ENCODE measurements around the gene WDR36. TPM values are rescaled to one million over a fixed set of nuclear protein-coding genes. Genes with fewer than 3 reads are reported as not detected.

The WDR36 gene
- total and polyA plus RNA-seq, 2 of the 13 experiments (the other 11 are each of a cell fraction or from before 2014, with no cell fraction given): 18.2 to 40.6 TPM

DNA sequence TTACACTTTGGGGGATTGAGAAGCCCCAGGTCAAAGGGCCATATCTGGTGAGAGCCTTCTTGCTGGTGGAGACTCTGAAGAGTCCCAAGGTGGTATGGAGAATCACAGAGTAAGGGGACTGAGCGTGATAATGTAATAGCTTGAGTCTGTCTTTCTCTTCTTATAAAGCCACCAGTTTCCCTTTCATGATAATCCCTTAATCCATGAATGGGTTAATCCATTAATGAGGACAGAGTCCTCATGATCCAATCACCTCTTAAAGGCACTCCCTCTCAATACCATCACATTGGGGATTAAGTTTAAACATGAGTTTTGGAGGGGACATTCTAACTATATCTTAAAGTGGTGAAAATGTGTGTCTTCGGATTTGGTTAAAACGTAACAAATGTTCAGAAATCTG is 21.5 kb downstream of the WDR36 start (continued):
- TF ChIP-seq, protein P1, sequence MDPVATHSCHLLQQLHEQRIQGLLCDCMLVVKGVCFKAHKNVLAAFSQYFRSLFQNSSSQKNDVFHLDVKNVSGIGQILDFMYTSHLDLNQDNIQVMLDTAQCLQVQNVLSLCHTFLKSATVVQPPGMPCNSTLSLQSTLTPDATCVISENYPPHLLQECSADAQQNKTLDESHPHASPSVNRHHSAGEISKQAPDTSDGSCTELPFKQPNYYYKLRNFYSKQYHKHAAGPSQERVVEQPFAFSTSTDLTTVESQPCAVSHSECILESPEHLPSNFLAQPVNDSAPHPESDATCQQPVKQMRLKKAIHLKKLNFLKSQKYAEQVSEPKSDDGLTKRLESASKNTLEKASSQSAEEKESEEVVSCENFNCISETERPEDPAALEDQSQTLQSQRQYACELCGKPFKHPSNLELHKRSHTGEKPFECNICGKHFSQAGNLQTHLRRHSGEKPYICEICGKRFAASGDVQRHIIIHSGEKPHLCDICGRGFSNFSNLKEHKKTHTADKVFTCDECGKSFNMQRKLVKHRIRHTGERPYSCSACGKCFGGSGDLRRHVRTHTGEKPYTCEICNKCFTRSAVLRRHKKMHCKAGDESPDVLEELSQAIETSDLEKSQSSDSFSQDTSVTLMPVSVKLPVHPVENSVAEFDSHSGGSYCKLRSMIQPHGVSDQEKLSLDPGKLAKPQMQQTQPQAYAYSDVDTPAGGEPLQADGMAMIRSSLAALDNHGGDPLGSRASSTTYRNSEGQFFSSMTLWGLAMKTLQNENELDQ (CRISPR knock-in tag; IDR thresholded peaks at IDR 0.05; ENCODE audit: borderline replicate concordance): no peak
- TF ChIP-seq ZNF101 (CRISPR knock-in tag; IDR thresholded peaks at IDR 0.05; ENCODE audit: borderline replicate concordance, low read depth) (no peak), SNRNP70 (IDR thresholded peaks at IDR 0.05; ENCODE audit: low read depth, low read length) (no peak), NFKBIZ (CRISPR knock-in tag; IDR thresholded peaks at IDR 0.05) (no peak), THYN1 (CRISPR knock-in tag; IDR thresholded peaks at IDR 0.05; ENCODE audit: borderline replicate concordance, low read depth) (no peak), SYNCRIP (IDR thresholded peaks at IDR 0.05; ENCODE audit: insufficient read depth, low read depth, low read length) (no peak), EED (CRISPR knock-in tag; IDR thresholded peaks at IDR 0.05) (no peak)
- TF ChIP-seq, protein P2, sequence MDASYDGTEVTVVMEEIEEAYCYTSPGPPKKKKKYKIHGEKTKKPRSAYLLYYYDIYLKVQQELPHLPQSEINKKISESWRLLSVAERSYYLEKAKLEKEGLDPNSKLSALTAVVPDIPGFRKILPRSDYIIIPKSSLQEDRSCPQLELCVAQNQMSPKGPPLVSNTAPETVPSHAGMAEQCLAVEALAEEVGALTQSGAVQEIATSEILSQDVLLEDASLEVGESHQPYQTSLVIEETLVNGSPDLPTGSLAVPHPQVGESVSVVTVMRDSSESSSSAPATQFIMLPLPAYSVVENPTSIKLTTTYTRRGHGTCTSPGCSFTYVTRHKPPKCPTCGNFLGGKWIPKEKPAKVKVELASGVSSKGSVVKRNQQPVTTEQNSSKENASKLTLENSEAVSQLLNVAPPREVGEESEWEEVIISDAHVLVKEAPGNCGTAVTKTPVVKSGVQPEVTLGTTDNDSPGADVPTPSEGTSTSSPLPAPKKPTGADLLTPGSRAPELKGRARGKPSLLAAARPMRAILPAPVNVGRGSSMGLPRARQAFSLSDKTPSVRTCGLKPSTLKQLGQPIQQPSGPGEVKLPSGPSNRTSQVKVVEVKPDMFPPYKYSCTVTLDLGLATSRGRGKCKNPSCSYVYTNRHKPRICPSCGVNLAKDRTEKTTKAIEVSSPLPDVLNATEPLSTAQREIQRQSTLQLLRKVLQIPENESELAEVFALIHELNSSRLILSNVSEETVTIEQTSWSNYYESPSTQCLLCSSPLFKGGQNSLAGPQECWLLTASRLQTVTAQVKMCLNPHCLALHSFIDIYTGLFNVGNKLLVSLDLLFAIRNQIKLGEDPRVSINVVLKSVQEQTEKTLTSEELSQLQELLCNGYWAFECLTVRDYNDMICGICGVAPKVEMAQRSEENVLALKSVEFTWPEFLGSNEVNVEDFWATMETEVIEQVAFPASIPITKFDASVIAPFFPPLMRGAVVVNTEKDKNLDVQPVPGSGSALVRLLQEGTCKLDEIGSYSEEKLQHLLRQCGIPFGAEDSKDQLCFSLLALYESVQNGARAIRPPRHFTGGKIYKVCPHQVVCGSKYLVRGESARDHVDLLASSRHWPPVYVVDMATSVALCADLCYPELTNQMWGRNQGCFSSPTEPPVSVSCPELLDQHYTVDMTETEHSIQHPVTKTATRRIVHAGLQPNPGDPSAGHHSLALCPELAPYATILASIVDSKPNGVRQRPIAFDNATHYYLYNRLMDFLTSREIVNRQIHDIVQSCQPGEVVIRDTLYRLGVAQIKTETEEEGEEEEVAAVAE (CRISPR knock-in tag; IDR thresholded peaks at IDR 0.05; ENCODE audit: borderline replicate concordance): no peak
